GM12878 (cell line): ENCODE data around the gene SAGE1.

Experiments used
- CBFB ChIP-seq: IDR thresholded peaks from 2 replicates; pipeline ENCODE4 v1.6.1; 2016; ENCODE audit warnings: antibody characterized with exemption, low read depth
- EP300 ChIP-seq, 2 experiments: fragments of 150-350 bp in 1 of 2; IDR thresholded peaks; 2 replicates each; pipeline ENCODE4 v1.6.1; 2011 to 2012; ENCODE audit warnings: low read depth in 2 of 2, low read length in 2 of 2, borderline replicate concordance in 1 of 2, improper control_type of control experiment in 1 of 2, inconsistent platforms in 1 of 2; ENCODE audit not compliant: control insufficient read depth in 1 of 2
- EZH2 ChIP-seq: IDR thresholded peaks from 2 replicates; pipeline ENCODE4 v1.6.1; 2012; ENCODE audit warnings: low read depth, mild to moderate bottlenecking, control low read depth, inconsistent platforms, low read length, borderline replicate concordance; ENCODE audit not compliant: control insufficient read depth
- GABPA ChIP-seq: IDR thresholded peaks from 2 replicates; pipeline ENCODE4 v1.6.1; 2014; ENCODE audit warnings: antibody characterized with exemption, low read depth, mild to moderate bottlenecking, inconsistent platforms
- JUNB ChIP-seq: IDR thresholded peaks from 2 replicates; pipeline ENCODE4 v1.6.1; 2016; ENCODE audit warnings: antibody characterized with exemption, mild to moderate bottlenecking
- POLR2A ChIP-seq: IDR thresholded peaks from 2 replicates; pipeline ENCODE4 v1.6.1; 2011; ENCODE audit warnings: low read depth, mild to moderate bottlenecking, low read length
- RBBP5 ChIP-seq: fragments of 200-600 bp; sonication (generic); conservative IDR thresholded peaks from 2 replicates; pipeline ENCODE4 v1.6.1; 2016
- SIN3A ChIP-seq: IDR thresholded peaks from 2 replicates; pipeline ENCODE4 v1.6.1; 2012; ENCODE audit warnings: low read depth, low read length, improper control_type of control experiment
- SMC3 ChIP-seq: IDR thresholded peaks from 2 replicates; pipeline ENCODE4 v1.6.1; 2011; ENCODE audit warnings: low read length, improper control_type of control experiment, borderline replicate concordance
- USF1 ChIP-seq: IDR thresholded peaks from 2 replicates; pipeline ENCODE4 v1.6.1; 2011; ENCODE audit warnings: borderline replicate concordance, low read depth, mild to moderate bottlenecking, moderate library complexity, mixed read lengths, low read length; ENCODE audit not compliant: insufficient read depth; ENCODE audit errors: extremely low read length
- TF ChIP-seq, protein P1 (sequence below), 3 experiments: IDR thresholded peaks in 2 of 3; conservative IDR thresholded peaks in 1 of 3; 2 replicates each; pipeline ENCODE4 v1.5.1; 2011; ENCODE audit warnings: low read depth in 3 of 3, low read length in 3 of 3, mild to moderate bottlenecking in 3 of 3, control low read depth in 2 of 3, moderate library complexity in 2 of 3, inconsistent platforms in 1 of 3, mixed read lengths in 1 of 3; ENCODE audit not compliant: control insufficient read depth in 2 of 3, insufficient read depth in 1 of 3; ENCODE audit errors: extremely low read depth in 1 of 3
- TF ChIP-seq, protein P2 (sequence below): fragments of 450-650 bp; IDR thresholded peaks from 2 replicates; pipeline ENCODE4 v1.6.1; 2018; ENCODE audit warnings: mild to moderate bottlenecking, low read depth, moderate library complexity; ENCODE audit not compliant: partially characterized antibody
- TF ChIP-seq, protein P3 (sequence below): IDR thresholded peaks from 2 replicates; pipeline ENCODE4 v1.6.1; 2012; ENCODE audit warnings: low read depth, low read length, improper control_type of control experiment

- TF ChIP-seq SIN3A (no peak), JUNB (no peak), USF1 (no peak), EZH2 (no peak), POLR2A (no peak), SMC3 (no peak), EP300 (IDR thresholded peaks at IDR 0.05; ENCODE audit: borderline replicate concordance in 1 of 2, control insufficient read depth in 1 of 2, low read depth in 2 of 2, low read length in 2 of 2) (no peak), RBBP5 (no peak), GABPA (no peak), CBFB (no peak)
- TF ChIP-seq, protein P1, sequence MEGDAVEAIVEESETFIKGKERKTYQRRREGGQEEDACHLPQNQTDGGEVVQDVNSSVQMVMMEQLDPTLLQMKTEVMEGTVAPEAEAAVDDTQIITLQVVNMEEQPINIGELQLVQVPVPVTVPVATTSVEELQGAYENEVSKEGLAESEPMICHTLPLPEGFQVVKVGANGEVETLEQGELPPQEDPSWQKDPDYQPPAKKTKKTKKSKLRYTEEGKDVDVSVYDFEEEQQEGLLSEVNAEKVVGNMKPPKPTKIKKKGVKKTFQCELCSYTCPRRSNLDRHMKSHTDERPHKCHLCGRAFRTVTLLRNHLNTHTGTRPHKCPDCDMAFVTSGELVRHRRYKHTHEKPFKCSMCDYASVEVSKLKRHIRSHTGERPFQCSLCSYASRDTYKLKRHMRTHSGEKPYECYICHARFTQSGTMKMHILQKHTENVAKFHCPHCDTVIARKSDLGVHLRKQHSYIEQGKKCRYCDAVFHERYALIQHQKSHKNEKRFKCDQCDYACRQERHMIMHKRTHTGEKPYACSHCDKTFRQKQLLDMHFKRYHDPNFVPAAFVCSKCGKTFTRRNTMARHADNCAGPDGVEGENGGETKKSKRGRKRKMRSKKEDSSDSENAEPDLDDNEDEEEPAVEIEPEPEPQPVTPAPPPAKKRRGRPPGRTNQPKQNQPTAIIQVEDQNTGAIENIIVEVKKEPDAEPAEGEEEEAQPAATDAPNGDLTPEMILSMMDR (IDR thresholded peaks at IDR 0.05 in 2 of 3, conservative IDR thresholded peaks at IDR 0.05 in 1 of 3; ENCODE audit: control insufficient read depth in 2 of 3, extremely low read depth in 1 of 3, insufficient read depth in 1 of 3, low read depth in 3 of 3, low read length in 3 of 3) = no peak
- TF ChIP-seq, protein P2, sequence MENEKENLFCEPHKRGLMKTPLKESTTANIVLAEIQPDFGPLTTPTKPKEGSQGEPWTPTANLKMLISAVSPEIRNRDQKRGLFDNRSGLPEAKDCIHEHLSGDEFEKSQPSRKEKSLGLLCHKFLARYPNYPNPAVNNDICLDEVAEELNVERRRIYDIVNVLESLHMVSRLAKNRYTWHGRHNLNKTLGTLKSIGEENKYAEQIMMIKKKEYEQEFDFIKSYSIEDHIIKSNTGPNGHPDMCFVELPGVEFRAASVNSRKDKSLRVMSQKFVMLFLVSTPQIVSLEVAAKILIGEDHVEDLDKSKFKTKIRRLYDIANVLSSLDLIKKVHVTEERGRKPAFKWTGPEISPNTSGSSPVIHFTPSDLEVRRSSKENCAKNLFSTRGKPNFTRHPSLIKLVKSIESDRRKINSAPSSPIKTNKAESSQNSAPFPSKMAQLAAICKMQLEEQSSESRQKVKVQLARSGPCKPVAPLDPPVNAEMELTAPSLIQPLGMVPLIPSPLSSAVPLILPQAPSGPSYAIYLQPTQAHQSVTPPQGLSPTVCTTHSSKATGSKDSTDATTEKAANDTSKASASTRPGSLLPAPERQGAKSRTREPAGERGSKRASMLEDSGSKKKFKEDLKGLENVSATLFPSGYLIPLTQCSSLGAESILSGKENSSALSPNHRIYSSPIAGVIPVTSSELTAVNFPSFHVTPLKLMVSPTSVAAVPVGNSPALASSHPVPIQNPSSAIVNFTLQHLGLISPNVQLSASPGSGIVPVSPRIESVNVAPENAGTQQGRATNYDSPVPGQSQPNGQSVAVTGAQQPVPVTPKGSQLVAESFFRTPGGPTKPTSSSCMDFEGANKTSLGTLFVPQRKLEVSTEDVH = no peak
- TF ChIP-seq, protein P3, sequence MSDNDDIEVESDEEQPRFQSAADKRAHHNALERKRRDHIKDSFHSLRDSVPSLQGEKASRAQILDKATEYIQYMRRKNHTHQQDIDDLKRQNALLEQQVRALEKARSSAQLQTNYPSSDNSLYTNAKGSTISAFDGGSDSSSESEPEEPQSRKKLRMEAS = no peak
Observed at GRCh38 chrX:135944486-135944885, 51.0 kb downstream of the SAGE1 start.
